IMR-90 (cell line): ENCODE measurements around the gene IRAK1. TPM values are rescaled to one million over a fixed set of nuclear protein-coding genes. Genes with fewer than 3 reads are reported as not detected.

ENCODE experiments used
- ATAC-seq: fragments of 200-7000 bp; cut with Tn5 transposase; 2 replicates; pipeline ENCODE4 v1.9.1; 2020; ENCODE audit warnings: low read depth, mild to moderate bottlenecking, moderate library complexity
- BruUV-seq: library from RNA; stranded (reverse); fragments of 400-500 nt; replicated peaks from 2 replicates; lab custom pipeline; 2021; lab: Mats Ljungman, UMichigan
- CTCF ChIA-PET: fragments of 300-600 bp; formaldehyde crosslinking; extraction: SDS; loops from one replicate; lab custom pipeline; 2021; ENCODE audit warnings: antibody characterized with exemption; lab: Yijun Ruan, JAX
- POLR2A ChIA-PET: fragments of 300-600 bp; sonication (Branson Sonifier 250); formaldehyde crosslinking; loops from one replicate; lab custom pipeline; 2022; ENCODE audit warnings: antibody characterized with exemption; ENCODE audit not compliant: unreplicated experiment; lab: Charles Lee
- DNase-seq: peaks from one replicate; pipeline ENCODE4 v3.0.0; 2013
- H2AFZ ChIP-seq: replicated peaks from 2 replicates; pipeline ENCODE3; 2013; ENCODE audit warnings: low read length, mild to moderate bottlenecking; ENCODE audit not compliant: poor library complexity
- H2AK5ac ChIP-seq: 2 replicates; pipeline ENCODE4 v1.6.1; 2013; ENCODE audit warnings: low read depth, low read length, inconsistent platforms
- H2AK9ac ChIP-seq: replicated peaks from 2 replicates; pipeline ENCODE3; 2013; ENCODE audit warnings: mild to moderate bottlenecking, low read depth, low read length, moderate library complexity; ENCODE audit not compliant: poor library complexity
- H2BK120ac ChIP-seq: 2 replicates; pipeline ENCODE4 v1.6.1; 2013; ENCODE audit warnings: low read depth, low read length, inconsistent platforms
- H2BK15ac ChIP-seq: 3 replicates; pipeline ENCODE4 v1.6.1; 2013; ENCODE audit warnings: low read depth, low read length, inconsistent platforms
- H2BK20ac ChIP-seq: 2 replicates; pipeline ENCODE4 v1.6.1; 2013; ENCODE audit warnings: low read depth, mild to moderate bottlenecking, inconsistent platforms, low read length, moderate library complexity
- H2BK5ac ChIP-seq: 2 replicates; pipeline ENCODE4 v1.6.1; 2013; ENCODE audit warnings: mild to moderate bottlenecking, low read depth, low read length, inconsistent platforms; ENCODE audit not compliant: poor library complexity, severe bottlenecking
- H3K14ac ChIP-seq: replicated peaks from 2 replicates; pipeline ENCODE4 v1.6.1; 2013; ENCODE audit warnings: low read depth, low read length, inconsistent platforms
- H3K18ac ChIP-seq: 2 replicates; pipeline ENCODE4 v1.6.1; 2013; ENCODE audit warnings: low read depth, low read length, control low read depth
- H3K23ac ChIP-seq: 2 replicates; pipeline ENCODE4 v1.6.1; 2013; ENCODE audit warnings: low read depth, low read length, inconsistent platforms
- H3K27ac ChIP-seq: 2 replicates; pipeline ENCODE4 v1.5.1; 2013; ENCODE audit warnings: mild to moderate bottlenecking, control low read depth, low read length; ENCODE audit not compliant: insufficient read depth
- H3K27me3 ChIP-seq: 2 replicates; pipeline ENCODE4 v1.6.1; 2013; ENCODE audit warnings: low read length; ENCODE audit not compliant: control insufficient read depth, insufficient read depth
- H3K36me3 ChIP-seq: 2 replicates; pipeline ENCODE4 v1.6.1; 2013; ENCODE audit warnings: low read length, mixed read lengths; ENCODE audit not compliant: control insufficient read depth, insufficient read depth
- H3K4ac ChIP-seq: 2 replicates; pipeline ENCODE4 v1.6.1; 2013; ENCODE audit warnings: low read depth, low read length, inconsistent platforms
- H3K4me1 ChIP-seq: 2 replicates; pipeline ENCODE4 v1.6.1; 2013; ENCODE audit warnings: low read length, mixed read lengths; ENCODE audit not compliant: control insufficient read depth, insufficient read depth
- H3K4me2 ChIP-seq: 2 replicates; pipeline ENCODE4 v1.6.1; 2013; ENCODE audit warnings: low read depth, mild to moderate bottlenecking, control low read depth, low read length, moderate library complexity
- H3K4me3 ChIP-seq: 2 replicates; pipeline ENCODE4 v1.5.1; 2013; ENCODE audit warnings: low read depth, mild to moderate bottlenecking, control low read depth, low read length, moderate library complexity; ENCODE audit not compliant: insufficient read depth
- H3K56ac ChIP-seq: 2 replicates; pipeline ENCODE4 v1.6.1; 2013; ENCODE audit warnings: low read length, inconsistent platforms; ENCODE audit not compliant: insufficient read depth; ENCODE audit errors: extremely low read depth
- H3K79me1 ChIP-seq, 2 experiments: 2 replicates each; pipeline ENCODE4 v1.6.1; 2013; ENCODE audit warnings: low read length in 2 of 2, inconsistent platforms in 1 of 2, low read depth in 1 of 2
- H3K9ac ChIP-seq: 2 replicates; pipeline ENCODE4 v1.6.1; 2013; ENCODE audit warnings: low read depth, low read length, control low read depth
- H3K9me1 ChIP-seq: 2 replicates; pipeline ENCODE4 v1.6.1; 2013; ENCODE audit warnings: low read length, inconsistent platforms; ENCODE audit not compliant: insufficient read depth
- H3K9me3 ChIP-seq: 2 replicates; pipeline ENCODE4 v1.6.1; 2013; ENCODE audit warnings: low read length; ENCODE audit not compliant: control insufficient read depth, insufficient read depth
- H4K20me1 ChIP-seq: 2 replicates; pipeline ENCODE4 v1.6.1; 2013; ENCODE audit warnings: low read length, inconsistent platforms; ENCODE audit not compliant: insufficient read depth
- H4K5ac ChIP-seq: 2 replicates; pipeline ENCODE4 v1.6.1; 2013; ENCODE audit warnings: mild to moderate bottlenecking, low read depth, low read length, control low read depth
- H4K8ac ChIP-seq, 2 experiments: 2 replicates each; pipeline ENCODE4 v1.6.1; 2013; ENCODE audit warnings: low read depth in 2 of 2, low read length in 2 of 2, control low read depth in 1 of 2, inconsistent platforms in 1 of 2
- H4K91ac ChIP-seq: 2 replicates; pipeline ENCODE4 v1.6.1; 2013; ENCODE audit warnings: low read depth, low read length, inconsistent platforms; ENCODE audit not compliant: insufficient read depth
- BHLHE40 ChIP-seq: fragments of 150-350 bp; IDR thresholded peaks from 2 replicates; pipeline ENCODE4 v1.6.1; 2016; ENCODE audit warnings: mild to moderate bottlenecking, low read depth, low read length
- CEBPB ChIP-seq: IDR thresholded peaks from 2 replicates; pipeline ENCODE4 v1.6.1; 2012; ENCODE audit warnings: low read depth, low read length, improper control_type of control experiment
- CHD1 ChIP-seq: IDR thresholded peaks from 2 replicates; pipeline ENCODE4 v1.6.1; 2012; ENCODE audit warnings: low read depth, low read length, improper control_type of control experiment
- FOS ChIP-seq: fragments of 150-350 bp; IDR thresholded peaks from 2 replicates; pipeline ENCODE4 v1.6.1; 2016; ENCODE audit warnings: low read depth, low read length
- MAFK ChIP-seq: IDR thresholded peaks from 2 replicates; pipeline ENCODE4 v1.6.1; 2012; ENCODE audit warnings: low read depth, low read length, improper control_type of control experiment
- MAZ ChIP-seq: IDR thresholded peaks from 2 replicates; pipeline ENCODE4 v1.6.1; 2012; ENCODE audit warnings: low read depth, mild to moderate bottlenecking, low read length, improper control_type of control experiment, moderate library complexity, borderline replicate concordance
- MXI1 ChIP-seq: IDR thresholded peaks from 2 replicates; pipeline ENCODE4 v1.6.1; 2012; ENCODE audit warnings: low read depth, mild to moderate bottlenecking, low read length, moderate library complexity, borderline replicate concordance
- NFE2L2 ChIP-seq: fragments of 150-350 bp; IDR thresholded peaks from 2 replicates; pipeline ENCODE4 v1.6.1; 2016; ENCODE audit warnings: low read depth, mild to moderate bottlenecking, low read length
- POLR2A ChIP-seq: IDR thresholded peaks from 2 replicates; pipeline ENCODE4 v1.6.1; 2012; ENCODE audit warnings: mild to moderate bottlenecking, low read depth, low read length
- RAD21 ChIP-seq: IDR thresholded peaks from 2 replicates; pipeline ENCODE4 v1.6.1; 2012; ENCODE audit warnings: low read length, improper control_type of control experiment
- RCOR1 ChIP-seq: IDR thresholded peaks from 2 replicates; pipeline ENCODE4 v1.6.1; 2012; ENCODE audit warnings: mild to moderate bottlenecking, low read length, improper control_type of control experiment; ENCODE audit not compliant: insufficient replicate concordance
- RFX5 ChIP-seq: IDR thresholded peaks from 2 replicates; pipeline ENCODE4 v1.8.0; 2012; ENCODE audit warnings: low read depth, mild to moderate bottlenecking, low read length, moderate library complexity
- SMC3 ChIP-seq: fragments of 150-350 bp; IDR thresholded peaks from 2 replicates; pipeline ENCODE4 v1.6.1; 2016; ENCODE audit warnings: low read depth, mild to moderate bottlenecking, antibody characterized with exemption, low read length, moderate library complexity
- WGBS, 2 experiments: methylation state at CpG; one replicate each; pipeline versions ENCODE4 v1.1.5 to v1.1.7; 2013; ENCODE audit warnings: missing lambda C conversion rate in 2 of 2; ENCODE audit not compliant: insufficient read length in 1 of 2; ENCODE audit errors: extremely low coverage in 2 of 2; 5-methylcytosine and 5-hydroxymethylcytosine counted together
- dilution Hi-C: fragments of 300-500 bp; cut with HindIII; formaldehyde crosslinking; loops from one replicate; pipeline ENCODE4 v1.14.3; 2018; ENCODE audit warnings: low sequenced_read_pairs; ENCODE audit not compliant: unreplicated experiment
- in situ Hi-C: fragments of 300-500 bp; cut with MboI; formaldehyde crosslinking; loops from 3 replicates; pipeline ENCODE4 v1.14.3; 2019; ENCODE audit warnings: low sequenced_read_pairs, inconsistent platforms, mixed read lengths
- intact Hi-C: fragments of 100-400 bp; cut with micrococcal nuclease; formaldehyde crosslinking; loops from 2 replicates; pipeline ENCODE4 v1.10.0; 2022
- polyA plus RNA-seq, 3 experiments: library from polyadenylated mRNA; depleted of rRNA; stranded (reverse); fragments of >200 nt; gene quantifications; 2 replicates each; pipeline ENCODE4 v1.2.3, GENCODE V29; 2012; ENCODE audit warnings: low replicate concordance in 1 of 3
- total RNA-seq: library from RNA; depleted of rRNA; stranded (reverse); fragments of >200 nt; gene quantifications from 2 replicates; pipeline ENCODE4 v1.2.3, GENCODE V29; 2012
- TF ChIP-seq, protein P1 (sequence below): fragments of 150-350 bp; IDR thresholded peaks from 2 replicates; pipeline ENCODE4 v1.6.1; 2017; ENCODE audit warnings: mild to moderate bottlenecking, antibody characterized with exemption, low read length, low read depth
- TF ChIP-seq, protein P2 (sequence below): conservative IDR thresholded peaks from 2 replicates; pipeline ENCODE4 v1.5.1; 2012; ENCODE audit warnings: mild to moderate bottlenecking, low read depth, low read length, improper control_type of control experiment
- TF ChIP-seq, protein P3 (sequence below): fragments of 150-350 bp; IDR thresholded peaks from 2 replicates; pipeline ENCODE4 v1.6.1; 2016; ENCODE audit warnings: low read depth, mild to moderate bottlenecking, low read length, moderate library complexity, borderline replicate concordance

The IRAK1 gene
- total and polyA plus RNA-seq, 2 of the 4 experiments (the other 2 are of a cell fraction), result 33.3 to 50.2 TPM

DNA sequence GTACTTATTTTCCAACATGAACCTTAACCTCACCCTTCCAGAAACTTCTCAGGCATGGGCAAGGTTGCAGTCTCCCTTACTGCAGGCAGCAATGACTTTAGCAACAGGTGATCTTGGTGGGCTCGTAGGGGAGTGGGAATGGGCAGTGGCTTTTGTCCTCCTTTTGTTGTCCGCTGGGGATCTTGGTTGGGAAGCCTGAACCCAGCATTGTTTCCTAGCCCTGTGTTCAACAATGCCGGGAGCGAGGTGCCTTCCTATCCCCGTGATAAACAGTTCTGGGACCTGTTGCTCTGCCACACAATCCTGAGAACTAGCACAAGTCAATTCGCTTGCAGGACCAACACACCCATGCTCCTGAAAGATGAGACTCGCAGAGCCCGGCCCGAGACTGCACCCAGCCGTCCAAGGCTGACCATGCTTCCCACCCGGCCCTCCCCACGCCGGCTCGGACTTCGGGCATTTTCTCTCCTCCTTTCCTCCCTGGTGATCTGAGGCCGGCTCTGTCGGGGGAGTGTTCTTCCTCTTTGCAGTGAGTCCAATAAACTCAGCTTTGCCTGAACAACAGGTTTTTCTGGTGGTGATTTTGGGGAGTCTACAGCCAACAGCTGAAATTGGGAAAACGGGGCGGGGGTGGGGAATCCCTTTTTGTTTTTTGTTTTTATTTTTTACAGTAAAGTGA is 20.2 kb downstream of the IRAK1 start:
- H2AFZ ChIP-seq, result peak overlapping the region; percentile 33

More for the DNA sequence above, 20.2 kb downstream of the IRAK1 start:
- ATAC-seq (no peak), DNase-seq (no peak)
- Histone ChIP-seq H3K27ac (no peak overlapping the region), H4K91ac (no peak overlapping the region), H2AK9ac (no peak overlapping the region), H3K36me3 (no peaks in the 10 kb centered on the region), H3K18ac (no peak overlapping the region), H3K56ac (no peak overlapping the region), H3K14ac (no peak overlapping the region), H4K5ac (no peak overlapping the region), H3K4me1 (peaks cover 2% of the 10 kb centered on the region), H2BK20ac (no peak overlapping the region), H3K4ac (no peak overlapping the region), H4K8ac (no peak overlapping the region), H3K9me1 (0 out of 2 replicates have a peak, but pooled peaks cover 4% of the 10 kb centered on the region), H3K79me1 (no peaks in the 10 kb centered on the region), H2BK5ac (no peak overlapping the region), H3K9me3 (no peaks in the 10 kb centered on the region), H3K9ac (no peak overlapping the region), H3K27me3 (no peaks in the 10 kb centered on the region), H2BK120ac (no peak overlapping the region), H2AK5ac (no peak overlapping the region), H3K4me2 (no peak overlapping the region), H2BK15ac (no peak overlapping the region), H3K4me3 (no peak overlapping the region), H4K20me1 (no peaks in the 10 kb centered on the region), H3K23ac (no peak overlapping the region)
- WGBS, 2 experiments, result no CpG with 5 or more reads among the region's 19 CpGs
- BruUV-seq, result no TSS peak
- TF ChIP-seq CHD1, result no peak
- TF ChIP-seq FOS, result no peak
- TF ChIP-seq RCOR1, result no peak
- TF ChIP-seq, protein P1, sequence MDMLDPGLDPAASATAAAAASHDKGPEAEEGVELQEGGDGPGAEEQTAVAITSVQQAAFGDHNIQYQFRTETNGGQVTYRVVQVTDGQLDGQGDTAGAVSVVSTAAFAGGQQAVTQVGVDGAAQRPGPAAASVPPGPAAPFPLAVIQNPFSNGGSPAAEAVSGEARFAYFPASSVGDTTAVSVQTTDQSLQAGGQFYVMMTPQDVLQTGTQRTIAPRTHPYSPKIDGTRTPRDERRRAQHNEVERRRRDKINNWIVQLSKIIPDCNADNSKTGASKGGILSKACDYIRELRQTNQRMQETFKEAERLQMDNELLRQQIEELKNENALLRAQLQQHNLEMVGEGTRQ, result no peak
- no peak for TF ChIP-seq POLR2A
- TF ChIP-seq, protein P2, sequence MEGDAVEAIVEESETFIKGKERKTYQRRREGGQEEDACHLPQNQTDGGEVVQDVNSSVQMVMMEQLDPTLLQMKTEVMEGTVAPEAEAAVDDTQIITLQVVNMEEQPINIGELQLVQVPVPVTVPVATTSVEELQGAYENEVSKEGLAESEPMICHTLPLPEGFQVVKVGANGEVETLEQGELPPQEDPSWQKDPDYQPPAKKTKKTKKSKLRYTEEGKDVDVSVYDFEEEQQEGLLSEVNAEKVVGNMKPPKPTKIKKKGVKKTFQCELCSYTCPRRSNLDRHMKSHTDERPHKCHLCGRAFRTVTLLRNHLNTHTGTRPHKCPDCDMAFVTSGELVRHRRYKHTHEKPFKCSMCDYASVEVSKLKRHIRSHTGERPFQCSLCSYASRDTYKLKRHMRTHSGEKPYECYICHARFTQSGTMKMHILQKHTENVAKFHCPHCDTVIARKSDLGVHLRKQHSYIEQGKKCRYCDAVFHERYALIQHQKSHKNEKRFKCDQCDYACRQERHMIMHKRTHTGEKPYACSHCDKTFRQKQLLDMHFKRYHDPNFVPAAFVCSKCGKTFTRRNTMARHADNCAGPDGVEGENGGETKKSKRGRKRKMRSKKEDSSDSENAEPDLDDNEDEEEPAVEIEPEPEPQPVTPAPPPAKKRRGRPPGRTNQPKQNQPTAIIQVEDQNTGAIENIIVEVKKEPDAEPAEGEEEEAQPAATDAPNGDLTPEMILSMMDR, result no peak
- TF ChIP-seq MAFK, result no peak
- no peak for TF ChIP-seq SMC3
- TF ChIP-seq RAD21, result no peak
- no peak for TF ChIP-seq RFX5
- TF ChIP-seq MXI1, result no peak
- no peak for TF ChIP-seq BHLHE40
- TF ChIP-seq, protein P3, sequence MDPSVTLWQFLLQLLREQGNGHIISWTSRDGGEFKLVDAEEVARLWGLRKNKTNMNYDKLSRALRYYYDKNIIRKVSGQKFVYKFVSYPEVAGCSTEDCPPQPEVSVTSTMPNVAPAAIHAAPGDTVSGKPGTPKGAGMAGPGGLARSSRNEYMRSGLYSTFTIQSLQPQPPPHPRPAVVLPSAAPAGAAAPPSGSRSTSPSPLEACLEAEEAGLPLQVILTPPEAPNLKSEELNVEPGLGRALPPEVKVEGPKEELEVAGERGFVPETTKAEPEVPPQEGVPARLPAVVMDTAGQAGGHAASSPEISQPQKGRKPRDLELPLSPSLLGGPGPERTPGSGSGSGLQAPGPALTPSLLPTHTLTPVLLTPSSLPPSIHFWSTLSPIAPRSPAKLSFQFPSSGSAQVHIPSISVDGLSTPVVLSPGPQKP, result no peak
- no peak for TF ChIP-seq NFE2L2
- no peak for TF ChIP-seq MAZ
- no peak for TF ChIP-seq CEBPB
- in situ Hi-C loops (no loop called here), dilution Hi-C loops (no loop called here), intact Hi-C loops (no loop called here)
- CTCF ChIA-PET, result no interaction called here
- POLR2A ChIA-PET, result interaction anchor here (0.6 kb wide), 1 partner anchor 9 kb away, joined by 3 read pairs; no protein-coding TSS in a partner anchor
